GM19043 (cell line): ENCODE measurements around the gene PRR16.

Source experiments
- ATAC-seq: cut with Tn5 transposase; IDR thresholded peaks from one replicate; pipeline ENCODE4 v1.9.1; 2021; ENCODE audit warnings: low read depth; ENCODE audit not compliant: unreplicated experiment

PRR16 gene

GRCh38 chr5:120512068-120512467 is 48.0 kb downstream of the PRR16 start:
- no peak for ATAC-seq

GRCh38 chr5:120512791-120513650 is 48.9 kb downstream of the PRR16 start:
- no peak for ATAC-seq

- no peak for ATAC-seq
These were observed 52.7 kb downstream of the PRR16 start for GRCh38 chr5:120516805-120517204.

GRCh38 chr5:120517607-120518252 is 53.6 kb downstream of the PRR16 start:
- ATAC-seq = no peak

GRCh38 chr5:120518581-120518980 is 54.5 kb downstream of the PRR16 start:
- ATAC-seq = no peak

- ATAC-seq = no peak
These were observed 63.2 kb downstream of the PRR16 start for GRCh38 chr5:120527251-120527650.

- no peak for ATAC-seq
These were observed 64.5 kb downstream of the PRR16 start for GRCh38 chr5:120528609-120529008.

- no peak for ATAC-seq
These were observed 65.3 kb downstream of the PRR16 start for GRCh38 chr5:120529386-120529785.

GRCh38 chr5:120531215-120531614 is 67.1 kb downstream of the PRR16 start:
- ATAC-seq = no peak

GRCh38 chr5:120532835-120533234 is 68.7 kb downstream of the PRR16 start:
- ATAC-seq = no peak

- ATAC-seq = no peak
These were observed 69.5 kb downstream of the PRR16 start for GRCh38 chr5:120533581-120533980.

- no peak for ATAC-seq
These were observed 71.8 kb downstream of the PRR16 start for GRCh38 chr5:120535900-120536299.

GRCh38 chr5:120538149-120538548 is 74.0 kb downstream of the PRR16 start:
- no peak for ATAC-seq

GRCh38 chr5:120538644-120539043 is 74.5 kb downstream of the PRR16 start:
- no peak for ATAC-seq

- ATAC-seq = no peak
These were observed 75.4 kb downstream of the PRR16 start for GRCh38 chr5:120539471-120539870.

- no peak for ATAC-seq
These were observed 76.0 kb downstream of the PRR16 start for GRCh38 chr5:120540097-120540496.

GRCh38 chr5:120544043-120544442 is 79.9 kb downstream of the PRR16 start:
- no peak for ATAC-seq

- no peak for ATAC-seq
These were observed 80.9 kb downstream of the PRR16 start for GRCh38 chr5:120545007-120545406.

- ATAC-seq = no peak
These were observed 81.9 kb downstream of the PRR16 start for GRCh38 chr5:120545951-120546350.

GRCh38 chr5:120546922-120547321 is 82.8 kb downstream of the PRR16 start:
- ATAC-seq = no peak

- no peak for ATAC-seq
These were observed 86.3 kb downstream of the PRR16 start for GRCh38 chr5:120550358-120550757.

- no peak for ATAC-seq
These were observed 88.5 kb downstream of the PRR16 start for GRCh38 chr5:120552638-120553037.
